Measurements from ENCODE around the gene NPL. TPM values are rescaled to one million over a fixed set of nuclear protein-coding genes. Genes with fewer than 3 reads are reported as not detected.

Gene NPL
- polyA plus RNA-seq, 1 of the 3 experiments (the other 2 are of a cell fraction) = 1.5 TPM

DNA sequence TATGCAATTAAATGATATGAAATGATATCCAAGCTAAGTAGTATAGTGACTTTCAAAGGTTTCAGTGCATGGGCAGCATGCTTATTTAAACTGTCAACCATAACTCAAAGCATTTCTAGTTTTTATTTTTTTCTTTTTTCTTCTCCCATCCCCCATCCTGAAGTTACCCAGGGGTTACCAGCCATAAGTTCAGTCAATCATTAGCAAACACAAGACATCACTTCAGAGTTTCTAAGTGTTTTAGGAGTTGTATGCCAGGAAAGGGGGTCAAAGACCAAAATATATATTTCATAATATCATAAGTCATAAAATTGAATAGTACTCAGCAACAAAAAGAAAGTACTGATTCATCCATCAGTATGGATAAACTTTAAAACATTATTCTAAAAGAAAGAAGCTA lies 78.3 kb downstream of the NPL start:
- no peaks in the 10 kb centered on the region for H3K9me2 ChIP-seq
- no peak overlapping the region for H2AFZ ChIP-seq (ENCODE audit: low read depth)
- no peak for TF ChIP-seq EP300 (IDR thresholded peaks at IDR 0.05; ENCODE audit: borderline replicate concordance in 1 of 2, low read depth in 1 of 2, low read length in 1 of 2)
- TF ChIP-seq FOSL2 (IDR thresholded peaks at IDR 0.05; ENCODE audit: borderline replicate concordance, low read depth) = no peak
- no peak overlapping the region for H3K4me2 ChIP-seq
- H3K79me2 ChIP-seq (ENCODE audit: insufficient read depth) = peaks cover 70% of the 10 kb centered on the region; the same call in 1 of the 2 replicates
- no peaks in the 10 kb centered on the region for H3K9me3 ChIP-seq
- H3K4me3 ChIP-seq (ENCODE audit: low read depth in 2 of 2, low read length in 1 of 2) = no peak overlapping the region
- no peak overlapping the region for H3K27ac ChIP-seq (ENCODE audit: low read depth in 2 of 2, low read length in 1 of 2)
- peaks cover 11% of the 10 kb centered on the region for H3F3A ChIP-seq (replicated peaks; ENCODE audit: insufficient read depth)
- peaks cover 99 to 100% of the 10 kb centered on the region in 2 experiments for H3K36me3 ChIP-seq (replicated peaks in 1 of 2; ENCODE audit: control insufficient read depth in 1 of 2, insufficient read depth in 2 of 2, low read length in 1 of 2)
- ChIA-PET CTCF (interaction anchor here (0.6 kb wide), 1 partner anchor 314 kb away, joined by 3 read pairs; no protein-coding TSS in a partner anchor), POLR2A (no interaction called here)
- H3K9ac ChIP-seq = no peak overlapping the region
- DNase-seq = no peak
- no peaks in the 10 kb centered on the region for H3K4me1 ChIP-seq (ENCODE audit: control insufficient read depth in 1 of 2, insufficient read depth in 2 of 2, low read depth in 1 of 2, low read length in 1 of 2)
- peaks cover under 1% of the 10 kb centered on the region; the same call in 1 of the 2 replicates for H4K20me1 ChIP-seq (ENCODE audit: insufficient read depth)
- H3K27me3 ChIP-seq (ENCODE audit: insufficient read depth) = no peaks in the 10 kb centered on the region

DNA sequence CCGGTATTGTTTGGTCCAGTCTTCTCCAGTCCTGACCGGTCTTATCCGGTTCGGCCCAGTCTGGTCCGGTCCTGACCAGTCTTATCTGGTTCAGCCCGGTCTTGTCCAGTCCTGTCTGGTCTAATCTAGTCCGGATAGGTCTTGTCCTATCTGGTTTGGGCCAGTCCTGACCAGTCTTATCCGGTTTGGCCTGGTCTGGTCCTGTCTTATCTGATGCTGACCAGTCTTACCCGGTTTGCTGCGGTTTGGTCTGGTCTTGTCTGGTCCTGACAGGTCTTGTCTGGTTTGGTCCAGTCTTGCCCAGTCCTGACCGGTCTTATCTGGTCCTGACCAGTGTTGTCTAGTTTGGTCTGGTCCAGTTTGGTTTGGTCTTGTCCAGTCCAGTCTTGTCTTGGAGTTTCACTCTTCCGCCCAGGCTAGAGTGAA lies 79.7 kb downstream of the NPL start:
- Histone ChIP-seq H3F3A (replicated peaks; ENCODE audit: insufficient read depth) (peaks cover 10% of the 10 kb centered on the region), H3K36me3 (replicated peaks in 1 of 2; ENCODE audit: control insufficient read depth in 1 of 2, insufficient read depth in 2 of 2, low read length in 1 of 2) (peaks cover 99 to 100% of the 10 kb centered on the region in 2 experiments), H3K9ac (no peak overlapping the region), H2AFZ (ENCODE audit: low read depth) (no peak overlapping the region), H4K20me1 (ENCODE audit: insufficient read depth) (no peaks in the 10 kb centered on the region), H3K79me2 (ENCODE audit: insufficient read depth) (peaks cover 57% of the 10 kb centered on the region; the same call in 1 of the 2 replicates), H3K4me1 (ENCODE audit: control insufficient read depth in 1 of 2, insufficient read depth in 2 of 2, low read depth in 1 of 2, low read length in 1 of 2) (no peaks in the 10 kb centered on the region), H3K9me3 (no peaks in the 10 kb centered on the region), H3K9me2 (no peaks in the 10 kb centered on the region), H3K27ac (ENCODE audit: low read depth in 2 of 2, low read length in 1 of 2) (peak overlapping the region; percentile 8 to 23; a peak in 2 of 4 replicates), H3K27me3 (ENCODE audit: insufficient read depth) (no peaks in the 10 kb centered on the region), H3K4me3 (ENCODE audit: low read depth in 2 of 2, low read length in 1 of 2) (no peak overlapping the region), H3K4me2 (no peak overlapping the region)
- no peak for DNase-seq
- ChIA-PET POLR2A (no interaction called here), CTCF (no interaction called here)
- 97% methylated on average over 10 of the region's 12 CpGs for WGBS (ENCODE audit: low lambda C conversion rate)
- no peak for TF ChIP-seq IRF3 (IDR thresholded peaks at IDR 0.05; ENCODE audit: low read depth, low read length)
- no peak for TF ChIP-seq EP300 (IDR thresholded peaks at IDR 0.05; ENCODE audit: borderline replicate concordance in 1 of 2, low read depth in 1 of 2, low read length in 1 of 2)
- no peak for TF ChIP-seq ELF1 (IDR thresholded peaks at IDR 0.05)
- TF ChIP-seq GABPA (IDR thresholded peaks at IDR 0.05; ENCODE audit: low read depth) = no peak
- TF ChIP-seq EZH2phosphoT487 (IDR thresholded peaks at IDR 0.05; ENCODE audit: borderline replicate concordance, low read depth) = no peak
- TF ChIP-seq YY1 (IDR thresholded peaks at IDR 0.05; ENCODE audit: low read depth) = no peak
- TF ChIP-seq SMC3 (IDR thresholded peaks at IDR 0.05; ENCODE audit: low read depth, low read length) = no peak
- no peak for TF ChIP-seq MAX (IDR thresholded peaks at IDR 0.05; ENCODE audit: low read depth)
- no peak for TF ChIP-seq GATA2 (CRISPR knock-in tag; IDR thresholded peaks at IDR 0.05)
- TF ChIP-seq SIN3A (IDR thresholded peaks at IDR 0.05; ENCODE audit: borderline replicate concordance, low read depth, low read length) = no peak
- no peak for TF ChIP-seq FOXJ3 (CRISPR knock-in tag; IDR thresholded peaks at IDR 0.05)
- TF ChIP-seq RFX5 (IDR thresholded peaks at IDR 0.05; ENCODE audit: low read length) = no peak
- no peak for TF ChIP-seq NFIC (IDR thresholded peaks at IDR 0.05; ENCODE audit: borderline replicate concordance)
- TF ChIP-seq NRF1 (IDR thresholded peaks at IDR 0.05; ENCODE audit: low read depth, low read length) = no peak
- no peak for TF ChIP-seq FOXM1 (IDR thresholded peaks at IDR 0.05; ENCODE audit: low read depth)
- no peak for TF ChIP-seq JUND (IDR thresholded peaks at IDR 0.05)
- TF ChIP-seq TEAD4 (IDR thresholded peaks at IDR 0.05; ENCODE audit: borderline replicate concordance, insufficient read depth) = no peak
